SK-N-MC (cell line): ENCODE results near the gene MAP3K5.

Experiments used
- EZH2 ChIP-seq: fragments of 200-600 bp; sonication (generic); IDR thresholded peaks from one replicate; pipeline ENCODE4 v1.6.1; 2017; ENCODE audit warnings: antibody characterized with exemption
- FOXP2 ChIP-seq: optimal IDR thresholded peaks from 2 replicates; pipeline ENCODE3; 2011; ENCODE audit warnings: mild to moderate bottlenecking, moderate library complexity; ENCODE audit not compliant: insufficient read depth; ENCODE audit errors: extremely low read length, control extremely low read depth
- POLR2AphosphoS5 ChIP-seq: IDR thresholded peaks from 2 replicates; pipeline ENCODE4 v1.6.1; 2012; ENCODE audit warnings: mild to moderate bottlenecking, low read depth, low read length, borderline replicate concordance

DNA sequence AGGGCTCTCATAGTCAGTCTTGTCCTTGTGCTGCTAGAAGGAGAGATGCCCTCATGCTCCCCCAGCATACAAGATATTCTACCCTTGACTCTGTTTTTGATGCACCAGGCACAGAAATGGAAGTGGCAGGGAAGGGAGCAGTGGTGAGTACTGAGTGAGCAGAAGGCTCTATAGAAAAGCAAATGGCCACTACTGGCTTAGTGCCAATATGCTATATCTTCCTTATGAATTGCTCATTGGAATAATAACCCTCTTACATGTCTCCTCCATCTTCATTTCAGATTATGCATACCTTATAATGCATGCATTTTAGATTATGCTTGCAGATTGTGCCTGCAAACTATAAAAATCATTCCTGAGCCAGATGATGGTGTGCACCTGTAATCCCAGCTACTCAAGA is 82.8 kb downstream of the MAP3K5 start:
- no peak for TF ChIP-seq EZH2
- no peak for TF ChIP-seq POLR2AphosphoS5
- no peak for TF ChIP-seq FOXP2
